SK-N-SH treated with all-trans-retinoic acid at 6 μM for 48 hours (cell line): ENCODE measurements around the gene UGGT2.

Source experiments
- ARNTL ChIP-seq: fragments of 450-650 bp; formaldehyde crosslinking; IDR thresholded peaks from 2 replicates; pipeline ENCODE4 v1.5.0; 2020; ENCODE audit warnings: low read depth, mild to moderate bottlenecking, moderate library complexity, borderline replicate concordance
- CSDC2 ChIP-seq: fragments of 250-450 bp; sonication (Bioruptor Pico); IDR thresholded peaks from 2 replicates; pipeline ENCODE4 v1.5.0; 2020; ENCODE audit warnings: mild to moderate bottlenecking, moderate library complexity
- ESRRG ChIP-seq: fragments of 250-450 bp; sonication (Bioruptor Pico); IDR thresholded peaks from 2 replicates; pipeline ENCODE4 v1.6.1; 2021; ENCODE audit warnings: mild to moderate bottlenecking
- RARB ChIP-seq: fragments of 250-450 bp; sonication (Bioruptor Pico); IDR thresholded peaks from 2 replicates; pipeline ENCODE4 v1.8.0; 2021; ENCODE audit warnings: mild to moderate bottlenecking, moderate library complexity
- ZC3H10 ChIP-seq: fragments of 250-450 bp; sonication (Bioruptor Pico); IDR thresholded peaks from 2 replicates; pipeline ENCODE4 v1.5.1; 2021; ENCODE audit warnings: mild to moderate bottlenecking, moderate library complexity
- ZFP3 ChIP-seq: fragments of 250-450 bp; sonication (Bioruptor Pico); IDR thresholded peaks from 2 replicates; pipeline ENCODE4 v1.5.0; 2020; ENCODE audit warnings: mild to moderate bottlenecking, moderate library complexity
- ZFP30 ChIP-seq: fragments of 450-650 bp; formaldehyde crosslinking; IDR thresholded peaks from 2 replicates; pipeline ENCODE4 v1.5.0; 2022; ENCODE audit warnings: mild to moderate bottlenecking, moderate library complexity
- ZNF565 ChIP-seq: fragments of 450-650 bp; formaldehyde crosslinking; conservative IDR thresholded peaks from 2 replicates; pipeline ENCODE4 v1.5.0; 2020; ENCODE audit warnings: low read depth, mild to moderate bottlenecking, moderate library complexity
- TF ChIP-seq, protein P1 (sequence below): fragments of 250-450 bp; sonication (Bioruptor Pico); IDR thresholded peaks from 2 replicates; pipeline ENCODE4 v1.5.1; 2020; ENCODE audit warnings: low read depth, mild to moderate bottlenecking, moderate library complexity
- TF ChIP-seq, protein P2 (sequence below): fragments of 250-450 bp; sonication (Bioruptor Pico); IDR thresholded peaks from 2 replicates; pipeline ENCODE4 v1.8.0; 2020; ENCODE audit warnings: mild to moderate bottlenecking, moderate library complexity, borderline replicate concordance
- TF ChIP-seq, protein P3 (sequence below): fragments of 250-450 bp; sonication (Bioruptor Pico); IDR thresholded peaks from 2 replicates; pipeline ENCODE4 v1.5.1; 2021; ENCODE audit warnings: mild to moderate bottlenecking, moderate library complexity

DNA sequence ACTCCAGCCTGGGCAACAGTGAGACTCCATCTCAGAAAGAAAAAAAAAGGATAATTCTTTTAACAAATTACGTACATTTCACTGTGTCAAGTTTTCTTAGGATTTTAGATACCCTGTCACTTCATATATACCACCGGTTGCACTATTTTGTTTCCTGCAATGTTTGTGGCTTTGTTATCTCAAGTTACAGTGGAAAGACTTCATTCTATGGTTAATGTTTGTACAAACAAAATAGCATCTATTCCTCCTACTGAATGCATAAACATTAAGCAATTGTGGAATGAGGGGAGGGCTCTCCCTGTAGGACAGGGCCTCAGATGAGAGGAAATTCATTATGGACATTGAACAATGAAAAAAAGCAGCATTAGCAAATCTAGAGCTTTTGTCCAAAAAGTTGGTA is 256.2 kb downstream of the UGGT2 start:
- TF ChIP-seq, protein P1, sequence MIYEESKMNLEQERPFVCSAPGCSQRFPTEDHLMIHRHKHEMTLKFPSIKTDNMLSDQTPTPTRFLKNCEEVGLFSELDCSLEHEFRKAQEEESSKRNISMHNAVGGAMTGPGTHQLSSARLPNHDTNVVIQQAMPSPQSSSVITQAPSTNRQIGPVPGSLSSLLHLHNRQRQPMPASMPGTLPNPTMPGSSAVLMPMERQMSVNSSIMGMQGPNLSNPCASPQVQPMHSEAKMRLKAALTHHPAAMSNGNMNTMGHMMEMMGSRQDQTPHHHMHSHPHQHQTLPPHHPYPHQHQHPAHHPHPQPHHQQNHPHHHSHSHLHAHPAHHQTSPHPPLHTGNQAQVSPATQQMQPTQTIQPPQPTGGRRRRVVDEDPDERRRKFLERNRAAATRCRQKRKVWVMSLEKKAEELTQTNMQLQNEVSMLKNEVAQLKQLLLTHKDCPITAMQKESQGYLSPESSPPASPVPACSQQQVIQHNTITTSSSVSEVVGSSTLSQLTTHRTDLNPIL (CRISPR knock-in tag) = no peak
- TF ChIP-seq ZNF565 (CRISPR knock-in tag) (no peak), ZC3H10 (CRISPR knock-in tag) (no peak), ESRRG (CRISPR knock-in tag) (no peak), ARNTL (no peak), ZFP3 (CRISPR knock-in tag) (no peak), RARB (CRISPR knock-in tag) (no peak), CSDC2 (CRISPR knock-in tag) (no peak), ZFP30 (CRISPR knock-in tag) (no peak)
- TF ChIP-seq, protein P2, sequence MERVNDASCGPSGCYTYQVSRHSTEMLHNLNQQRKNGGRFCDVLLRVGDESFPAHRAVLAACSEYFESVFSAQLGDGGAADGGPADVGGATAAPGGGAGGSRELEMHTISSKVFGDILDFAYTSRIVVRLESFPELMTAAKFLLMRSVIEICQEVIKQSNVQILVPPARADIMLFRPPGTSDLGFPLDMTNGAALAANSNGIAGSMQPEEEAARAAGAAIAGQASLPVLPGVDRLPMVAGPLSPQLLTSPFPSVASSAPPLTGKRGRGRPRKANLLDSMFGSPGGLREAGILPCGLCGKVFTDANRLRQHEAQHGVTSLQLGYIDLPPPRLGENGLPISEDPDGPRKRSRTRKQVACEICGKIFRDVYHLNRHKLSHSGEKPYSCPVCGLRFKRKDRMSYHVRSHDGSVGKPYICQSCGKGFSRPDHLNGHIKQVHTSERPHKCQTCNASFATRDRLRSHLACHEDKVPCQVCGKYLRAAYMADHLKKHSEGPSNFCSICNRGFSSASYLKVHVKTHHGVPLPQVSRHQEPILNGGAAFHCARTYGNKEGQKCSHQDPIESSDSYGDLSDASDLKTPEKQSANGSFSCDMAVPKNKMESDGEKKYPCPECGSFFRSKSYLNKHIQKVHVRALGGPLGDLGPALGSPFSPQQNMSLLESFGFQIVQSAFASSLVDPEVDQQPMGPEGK (CRISPR knock-in tag) = no peak
- TF ChIP-seq, protein P3, sequence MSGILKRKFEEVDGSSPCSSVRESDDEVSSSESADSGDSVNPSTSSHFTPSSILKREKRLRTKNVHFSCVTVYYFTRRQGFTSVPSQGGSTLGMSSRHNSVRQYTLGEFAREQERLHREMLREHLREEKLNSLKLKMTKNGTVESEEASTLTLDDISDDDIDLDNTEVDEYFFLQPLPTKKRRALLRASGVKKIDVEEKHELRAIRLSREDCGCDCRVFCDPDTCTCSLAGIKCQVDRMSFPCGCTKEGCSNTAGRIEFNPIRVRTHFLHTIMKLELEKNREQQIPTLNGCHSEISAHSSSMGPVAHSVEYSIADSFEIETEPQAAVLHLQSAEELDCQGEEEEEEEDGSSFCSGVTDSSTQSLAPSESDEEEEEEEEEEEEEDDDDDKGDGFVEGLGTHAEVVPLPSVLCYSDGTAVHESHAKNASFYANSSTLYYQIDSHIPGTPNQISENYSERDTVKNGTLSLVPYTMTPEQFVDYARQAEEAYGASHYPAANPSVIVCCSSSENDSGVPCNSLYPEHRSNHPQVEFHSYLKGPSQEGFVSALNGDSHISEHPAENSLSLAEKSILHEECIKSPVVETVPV (CRISPR knock-in tag) = no peak
